Mononuclear cell (primary cell): Measurements from ENCODE around the gene ARL10. TPM values are rescaled to one million over a fixed set of nuclear protein-coding genes. Genes with fewer than 3 reads are reported as not detected.
"Not testable (repeated sequence)": the region's sequence is repeated elsewhere in the genome, so short reads cannot be mapped to it uniquely, and the experiment has no call there.

Source experiments
- H3K27me3 ChIP-seq: 2 replicates; pipeline ENCODE4 v1.6.0; 2011; ENCODE audit warnings: low read length, control low read depth; ENCODE audit not compliant: insufficient read depth
- H3K4me1 ChIP-seq: 2 replicates; pipeline ENCODE4 v1.5.1; 2011; ENCODE audit warnings: mild to moderate bottlenecking, low read length, control low read depth; ENCODE audit not compliant: insufficient read depth
- H3K4me3 ChIP-seq: 2 replicates; pipeline ENCODE4 v1.5.1; 2011; ENCODE audit warnings: mild to moderate bottlenecking, low read length, moderate library complexity
- H3K9me3 ChIP-seq: 2 replicates; pipeline ENCODE4 v1.5.1; 2011; ENCODE audit warnings: low read depth, mild to moderate bottlenecking, control low read depth, low read length
- total RNA-seq: library from RNA; depleted of rRNA; stranded (reverse); fragments of >200 nt; gene quantifications from one replicate; pipeline ENCODE4 v1.2.3, GENCODE V29; 2012

Gene ARL10
- total RNA-seq, 1 donor = 2.3 TPM

DNA sequence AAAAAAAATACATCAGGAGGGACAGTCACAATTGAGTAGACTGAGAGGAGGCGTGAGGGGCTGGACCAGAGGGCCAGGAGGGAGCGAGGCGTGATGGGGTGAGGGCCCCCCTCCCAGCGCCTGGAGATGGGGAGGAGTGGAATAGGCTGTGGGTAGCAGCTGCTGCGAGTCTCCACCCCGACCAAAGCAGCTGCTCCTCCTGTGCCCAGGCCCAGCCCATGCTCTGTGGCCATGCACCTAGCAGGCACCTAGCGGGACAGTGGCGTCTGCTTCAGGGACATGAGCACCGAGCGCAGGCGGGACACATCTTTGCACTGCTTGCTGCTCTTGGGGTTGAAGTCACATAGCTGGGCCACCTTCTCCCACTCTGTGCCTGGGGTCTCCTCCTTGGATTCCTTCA, 27.2 kb downstream of the ARL10 start:
- Histone ChIP-seq H3K4me3 (no peak overlapping the region), H3K9me3 (no peaks in the 10 kb centered on the region), H3K27me3 (no peaks in the 10 kb centered on the region), H3K4me1 (peaks cover 28% of the 10 kb centered on the region)

DNA sequence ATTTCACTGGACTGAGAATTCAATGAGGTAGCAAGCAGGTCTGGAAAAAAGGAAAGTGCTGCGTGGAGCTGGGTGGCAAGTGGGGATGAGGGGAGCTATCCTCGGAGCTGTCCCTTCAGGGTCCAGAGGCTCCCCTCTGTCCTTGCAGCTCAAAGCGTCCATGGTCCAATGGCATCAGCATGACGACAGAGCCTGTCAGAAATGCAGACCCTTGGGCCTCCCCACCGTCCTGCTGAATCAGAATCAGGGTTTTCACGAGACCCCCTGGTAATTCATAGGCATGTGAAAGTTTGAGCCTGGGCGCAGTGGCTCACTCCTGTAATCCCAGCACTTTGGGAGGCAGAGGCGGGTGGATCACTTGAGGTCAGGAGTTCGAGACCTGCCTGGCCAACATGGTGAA, 28.8 kb downstream of the ARL10 start:
- Histone ChIP-seq H3K9me3 (no peaks in the 10 kb centered on the region), H3K27me3 (no peaks in the 10 kb centered on the region), H3K4me3 (no peak overlapping the region), H3K4me1 (peaks cover 20% of the 10 kb centered on the region)

DNA sequence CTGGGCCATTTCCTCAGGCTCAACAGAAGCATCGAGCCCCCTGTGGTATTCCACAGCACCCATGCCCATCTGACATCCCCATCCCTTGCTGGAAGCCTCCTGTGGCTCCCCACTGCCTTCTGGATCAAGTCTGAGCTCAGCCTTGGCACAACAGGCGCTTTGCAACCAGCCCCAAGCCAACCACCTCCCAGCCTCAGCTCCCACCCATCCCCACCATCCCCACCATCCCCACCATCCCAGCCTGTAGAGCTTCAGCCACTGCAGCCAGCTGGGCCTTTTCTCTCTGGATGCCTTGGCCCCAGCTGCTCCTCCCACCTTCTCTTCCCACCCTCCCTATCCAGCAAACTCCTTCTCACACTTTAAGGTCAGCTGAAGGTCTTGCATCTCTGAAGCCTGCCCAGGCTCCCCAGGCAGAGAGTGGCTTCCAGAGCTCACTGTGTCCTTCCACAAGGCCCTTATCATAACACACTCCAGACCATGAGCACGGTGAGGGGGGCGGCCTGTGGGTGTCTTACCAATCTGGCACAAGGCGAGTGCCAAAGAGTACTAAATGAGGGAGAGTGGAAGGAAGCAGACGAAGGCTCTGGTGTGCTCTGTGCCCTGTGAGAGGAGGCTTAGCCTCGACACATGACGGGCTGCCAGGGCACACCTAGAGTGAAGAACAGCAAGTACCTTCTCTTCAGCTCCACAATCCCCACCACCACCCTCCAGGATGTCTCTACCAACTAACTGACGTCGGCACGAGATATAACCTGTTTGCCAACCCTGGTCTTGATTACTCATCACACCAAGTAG, 29.8 kb downstream of the ARL10 start:
- Histone ChIP-seq H3K9me3 (no peaks in the 10 kb centered on the region), H3K4me3 (no peak overlapping the region), H3K4me1 (peaks cover 11% of the 10 kb centered on the region), H3K27me3 (no peaks in the 10 kb centered on the region)

DNA sequence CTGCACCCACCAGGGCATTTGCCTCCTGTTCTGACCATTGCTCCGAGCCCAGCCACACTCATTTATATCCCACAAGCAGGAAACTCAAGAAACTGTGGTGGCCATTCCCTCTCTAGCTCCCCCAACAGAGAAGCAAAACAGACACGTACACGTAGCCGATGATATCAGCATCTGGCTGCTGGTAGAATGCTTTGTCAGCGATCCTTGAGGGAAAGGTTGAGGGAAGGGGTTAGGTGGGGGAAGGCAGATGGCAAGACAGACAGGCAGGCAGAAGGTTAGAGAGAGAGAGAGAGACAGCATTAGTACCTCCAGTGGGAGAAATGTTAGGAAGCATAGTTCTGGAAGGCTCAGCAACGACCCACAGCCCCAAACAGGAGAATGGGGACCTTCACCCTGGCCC, 31.0 kb downstream of the ARL10 start:
- Histone ChIP-seq H3K27me3 (no peaks in the 10 kb centered on the region), H3K4me3 (no peak overlapping the region), H3K9me3 (no peaks in the 10 kb centered on the region), H3K4me1 (peaks cover 11% of the 10 kb centered on the region)

DNA sequence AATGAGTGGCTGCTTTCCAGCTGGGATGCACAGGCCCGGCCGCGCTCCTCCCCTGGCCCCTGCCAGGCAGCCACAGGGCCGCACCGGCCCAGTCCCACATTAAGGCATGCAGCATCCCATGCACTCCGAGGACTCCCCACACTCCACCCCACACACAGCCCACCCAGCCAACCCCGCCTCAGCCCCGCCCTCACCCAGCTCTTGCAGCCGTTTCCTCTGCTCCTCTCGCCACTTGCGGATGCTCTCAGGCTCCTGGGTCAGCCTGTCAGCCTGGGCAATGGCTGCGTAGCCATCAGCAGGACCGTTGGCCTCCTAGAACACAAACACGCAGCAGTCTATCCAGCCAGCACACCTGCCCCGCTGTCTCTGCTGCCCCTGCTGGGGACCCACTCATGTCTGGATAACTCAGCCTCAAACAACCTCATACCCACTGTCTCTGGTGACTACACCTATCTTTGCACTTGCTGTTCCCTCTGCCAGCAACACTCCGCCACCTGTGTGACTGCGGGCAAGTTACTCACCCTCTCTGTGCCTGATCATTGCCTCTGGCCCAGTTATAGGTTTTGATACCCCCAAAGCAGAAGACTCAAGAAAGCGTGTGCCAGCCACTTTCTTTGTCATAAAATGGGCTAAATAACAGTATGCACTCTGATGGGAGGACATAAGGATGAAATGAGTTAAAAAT, 32.6 kb downstream of the ARL10 start:
- Histone ChIP-seq H3K27me3 (no peaks in the 10 kb centered on the region), H3K4me3 (no peak overlapping the region), H3K4me1 (no peaks in the 10 kb centered on the region), H3K9me3 (no peaks in the 10 kb centered on the region)

DNA sequence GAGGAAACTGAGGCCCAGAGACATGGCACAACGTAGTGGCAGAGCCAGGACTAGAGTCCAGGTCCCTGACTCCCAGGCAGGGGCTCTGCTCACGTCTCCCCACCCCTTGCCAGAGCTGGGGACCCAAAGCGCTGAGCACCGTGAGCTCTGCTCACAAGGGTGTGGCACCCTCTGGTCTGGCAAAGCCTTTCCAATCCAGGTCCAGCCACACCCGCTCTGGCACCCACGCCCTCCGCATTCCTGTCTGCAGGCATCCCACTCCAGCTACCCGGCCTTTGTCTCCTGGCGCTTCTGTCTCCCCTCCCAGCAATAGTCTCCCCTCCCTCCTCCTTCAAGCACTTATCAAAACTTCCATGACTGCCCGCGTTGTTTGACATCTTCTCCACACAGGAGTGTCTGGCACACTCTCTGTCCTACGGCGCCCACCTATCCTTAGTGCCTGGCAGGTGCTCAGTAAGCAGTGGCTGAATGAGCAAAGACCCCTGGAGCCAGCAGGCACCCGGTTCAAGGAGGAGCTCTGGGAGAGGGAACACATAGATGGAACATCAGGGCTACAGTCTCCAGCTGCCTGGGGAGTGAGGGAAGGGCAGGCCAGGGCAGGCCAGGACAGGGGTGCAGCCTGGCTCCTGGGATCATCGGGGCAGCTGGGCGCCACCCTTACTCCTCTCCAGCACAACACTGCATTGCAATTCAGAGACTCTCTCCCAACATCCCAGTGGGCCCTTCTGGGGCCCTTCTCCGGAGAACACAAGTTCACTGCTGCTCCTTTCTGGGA, 35.3 kb downstream of the ARL10 start:
- Histone ChIP-seq H3K27me3 (no peaks in the 10 kb centered on the region), H3K9me3 (no peaks in the 10 kb centered on the region), H3K4me1 (no peaks in the 10 kb centered on the region), H3K4me3 (no peak overlapping the region)

DNA sequence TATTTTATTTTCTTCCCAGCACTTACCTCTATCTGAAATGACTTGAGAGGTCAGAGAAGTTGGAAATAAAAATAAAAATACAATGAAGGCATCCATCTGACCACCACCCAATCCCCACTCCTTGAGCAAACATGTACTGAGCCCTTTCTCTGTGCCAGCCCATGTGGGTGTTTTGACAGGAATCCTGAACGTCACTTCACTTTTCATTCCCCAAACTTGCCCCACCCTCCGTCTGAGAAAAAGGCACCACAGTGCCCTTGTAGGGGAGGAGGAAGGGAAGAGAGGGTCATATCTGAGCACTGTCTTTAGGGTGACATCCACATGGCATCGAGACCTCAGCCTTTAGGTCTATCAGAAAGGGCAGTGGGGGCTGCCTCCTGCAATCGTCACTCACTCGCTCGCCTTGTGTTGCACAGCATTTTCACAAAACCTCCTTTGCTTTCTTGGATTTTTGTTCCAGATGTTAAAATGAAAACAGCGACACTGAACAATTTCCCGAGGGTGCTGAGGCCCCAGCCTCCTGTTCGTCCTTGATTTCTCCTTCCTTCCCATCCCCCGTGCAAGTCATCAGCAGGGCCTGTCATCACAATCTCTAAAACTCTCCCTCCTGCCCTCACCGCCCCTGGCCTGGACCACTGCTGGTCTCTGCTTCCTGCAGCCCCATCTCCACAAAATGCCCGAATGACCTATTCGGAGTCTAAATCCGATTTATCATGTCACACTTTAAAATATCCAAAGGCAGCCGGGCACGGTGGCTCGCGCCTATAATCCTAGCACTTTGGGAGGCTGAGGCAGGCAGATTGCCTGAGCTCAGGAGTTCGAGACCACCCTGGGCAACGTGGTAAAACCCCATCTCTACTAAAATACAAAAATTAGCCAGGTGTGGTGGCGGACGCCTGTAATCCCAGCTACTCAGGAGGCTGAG, 36.3 kb downstream of the ARL10 start:
- H3K4me3 ChIP-seq = no peak overlapping the region
- H3K9me3 ChIP-seq = no peaks in the 10 kb centered on the region
- no peaks in the 10 kb centered on the region for H3K4me1 ChIP-seq
- no peaks in the 10 kb centered on the region for H3K27me3 ChIP-seq

DNA sequence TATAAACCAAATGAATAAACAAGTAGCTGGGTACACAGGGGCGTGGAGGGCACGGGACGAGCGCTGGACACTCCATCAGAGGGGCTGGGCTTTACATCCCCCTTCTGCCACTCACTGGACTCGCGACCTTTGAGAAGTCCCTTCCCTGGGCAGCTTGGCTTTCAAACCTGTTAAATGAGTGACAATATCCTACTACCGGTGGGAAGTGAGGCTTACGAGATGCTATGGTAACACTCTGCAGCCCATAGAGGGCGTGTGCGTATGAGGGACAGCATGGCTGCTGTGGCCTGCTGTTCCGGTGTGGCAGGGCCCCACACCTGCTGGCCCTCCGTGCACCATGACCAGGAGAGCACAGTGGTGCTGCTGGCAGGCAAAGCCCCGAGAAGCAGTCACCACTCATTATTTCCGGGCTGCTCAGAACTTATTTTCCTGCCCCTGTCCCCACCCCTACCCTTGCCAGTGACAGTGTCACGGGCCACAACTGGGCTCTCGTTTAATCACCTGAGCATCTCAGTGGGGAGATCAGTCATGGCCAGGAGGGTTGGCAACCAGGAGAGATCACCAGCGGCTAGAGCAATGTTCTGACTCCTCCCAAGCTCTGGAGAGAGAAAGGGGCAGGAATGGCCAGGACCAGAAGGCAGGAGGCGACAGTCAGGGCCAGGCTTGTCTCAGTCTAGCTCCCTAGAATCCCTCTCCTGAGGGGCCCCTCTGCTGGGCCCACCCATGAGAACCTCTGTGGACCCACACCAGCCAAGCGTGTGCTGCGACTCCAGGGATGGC, 40.6 kb downstream of the ARL10 start:
- Histone ChIP-seq H3K9me3 (no peaks in the 10 kb centered on the region), H3K4me3 (no peak overlapping the region), H3K27me3 (no peaks in the 10 kb centered on the region), H3K4me1 (no peaks in the 10 kb centered on the region)

DNA sequence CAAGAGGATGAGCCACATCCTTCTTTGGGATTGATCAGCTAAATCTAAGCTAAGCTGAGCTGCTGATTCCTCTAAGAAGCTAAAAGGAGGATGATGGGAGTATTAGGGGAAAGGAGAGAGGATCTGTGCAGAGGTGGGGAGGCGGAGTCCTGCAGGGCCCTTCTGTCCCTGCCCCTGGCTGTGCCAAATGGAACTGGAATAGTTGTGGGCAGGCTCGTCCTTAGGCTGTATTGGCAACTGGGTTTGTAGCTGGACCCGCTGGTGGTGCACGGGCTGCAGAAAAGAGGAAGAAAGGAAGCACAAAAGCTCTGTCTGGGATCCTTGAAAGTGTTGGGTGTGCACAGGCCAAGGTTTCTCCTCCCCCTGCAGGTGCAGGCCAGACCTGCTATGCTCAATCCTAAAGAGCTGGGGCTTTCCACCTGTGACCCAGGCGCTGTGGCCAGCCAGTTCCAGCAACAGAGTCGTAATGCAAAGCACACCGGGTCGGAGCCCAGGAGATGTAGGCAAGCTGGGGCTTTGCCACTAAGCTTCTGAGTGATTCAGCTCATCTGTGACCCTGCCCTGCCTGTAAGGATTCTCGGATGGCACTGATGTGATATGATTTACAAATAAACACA, 41.3 kb downstream of the ARL10 start:
- H3K4me3 ChIP-seq = no peak overlapping the region
- H3K9me3 ChIP-seq = no peaks in the 10 kb centered on the region
- no peaks in the 10 kb centered on the region for H3K27me3 ChIP-seq
- no peaks in the 10 kb centered on the region for H3K4me1 ChIP-seq

DNA sequence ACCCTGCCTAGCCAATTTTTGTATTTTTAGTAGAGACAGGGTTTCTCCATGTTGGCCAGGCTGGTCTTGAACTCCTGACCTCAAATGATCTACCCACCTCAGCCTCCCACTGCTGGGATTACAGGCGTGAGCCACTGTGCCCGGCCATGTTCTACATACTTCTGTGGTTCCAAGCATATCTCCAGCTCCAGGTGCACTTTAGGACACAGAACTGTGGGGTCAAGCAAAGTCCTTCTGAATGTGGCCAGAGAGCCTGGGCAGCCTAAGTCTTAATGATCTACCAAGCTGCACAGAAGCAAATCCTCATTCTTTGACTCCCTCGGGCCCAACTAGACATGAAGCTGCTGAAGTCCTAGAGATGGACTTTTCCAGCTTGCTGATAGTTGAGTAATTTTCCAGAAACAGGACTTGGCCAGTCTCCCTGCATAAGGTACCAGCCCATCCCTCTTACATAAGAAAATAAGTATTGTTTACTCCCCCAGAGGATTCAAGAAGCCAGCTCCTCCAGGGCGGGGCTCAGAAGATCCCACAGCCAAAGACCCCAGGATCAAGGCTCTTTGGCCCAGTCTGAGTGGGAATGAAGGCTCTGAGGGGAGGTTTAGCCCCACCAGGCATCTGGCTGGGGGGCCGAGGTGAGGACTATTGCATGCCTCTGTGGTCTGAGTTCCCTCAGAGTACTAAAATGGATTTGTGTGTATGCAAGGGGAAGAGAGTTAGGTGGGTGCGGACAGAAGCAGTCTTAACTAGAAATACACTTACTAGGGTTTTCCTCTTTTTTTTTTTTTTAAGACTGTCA, 42.4 kb downstream of the ARL10 start:
- Histone ChIP-seq H3K4me1 (no peaks in the 10 kb centered on the region), H3K9me3 (no peaks in the 10 kb centered on the region), H3K4me3 (no peak overlapping the region), H3K27me3 (no peaks in the 10 kb centered on the region)

DNA sequence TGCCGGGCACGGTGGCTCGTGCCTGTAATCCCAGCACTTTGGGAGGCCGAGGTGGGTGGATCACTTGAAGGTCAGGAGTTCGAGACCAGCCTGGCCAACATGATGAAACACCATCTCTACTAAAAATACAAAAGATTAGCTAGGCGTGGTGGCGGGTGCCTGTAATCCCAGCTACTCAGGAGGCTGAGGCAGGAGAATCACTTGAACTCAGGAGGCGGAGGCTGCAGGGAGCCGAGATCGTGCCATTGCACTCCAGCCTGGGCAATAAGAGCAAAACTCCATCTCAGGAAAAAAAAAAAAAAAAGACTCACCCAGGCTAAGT, 42.9 kb downstream of the ARL10 start:
- H3K4me3 ChIP-seq, H3K27me3 ChIP-seq, H3K9me3 ChIP-seq, H3K4me1 ChIP-seq: not testable (repeated sequence)

DNA sequence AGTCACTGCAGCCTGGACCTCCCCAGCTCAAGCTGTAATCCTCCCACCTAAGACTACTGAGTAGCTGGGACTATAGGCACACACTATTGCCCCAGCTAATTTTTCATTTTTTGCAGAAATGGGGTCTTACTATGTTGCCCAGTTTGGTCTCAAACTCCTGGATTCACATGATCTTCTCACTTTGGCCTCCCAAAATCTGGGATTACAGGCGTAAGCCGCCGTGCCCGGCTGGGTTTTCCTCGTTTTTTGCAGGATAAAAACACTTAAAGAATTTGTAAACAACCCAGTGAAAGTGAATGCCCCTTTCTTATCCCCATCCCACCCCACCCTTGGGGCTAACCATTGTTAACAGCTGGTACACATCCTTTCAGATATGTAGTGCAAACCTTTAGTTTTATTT, 43.3 kb downstream of the ARL10 start:
- no peaks in the 10 kb centered on the region for H3K4me1 ChIP-seq
- no peaks in the 10 kb centered on the region for H3K27me3 ChIP-seq
- no peaks in the 10 kb centered on the region for H3K9me3 ChIP-seq
- H3K4me3 ChIP-seq = no peak overlapping the region

DNA sequence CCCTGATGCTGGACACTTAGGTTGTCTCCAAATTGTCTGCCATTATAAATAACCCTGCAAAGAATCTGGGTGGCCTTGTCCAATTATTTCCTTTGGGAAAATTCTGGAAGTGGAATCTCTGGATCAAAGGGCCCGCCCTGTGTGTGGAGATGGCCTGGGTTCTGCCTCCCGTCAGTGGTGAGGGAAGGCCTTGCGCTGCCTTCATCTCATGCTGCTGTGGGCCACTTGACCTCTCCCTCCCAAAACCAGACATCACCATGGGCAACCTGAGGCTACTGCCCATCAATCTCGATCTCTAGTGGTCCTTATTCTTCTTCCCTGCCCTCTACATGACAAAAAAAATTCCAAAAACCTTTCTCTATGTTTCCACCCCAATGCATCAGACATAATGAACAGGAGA, 44.5 kb downstream of the ARL10 start:
- H3K9me3 ChIP-seq = no peaks in the 10 kb centered on the region
- no peaks in the 10 kb centered on the region for H3K27me3 ChIP-seq
- no peak overlapping the region for H3K4me3 ChIP-seq
- peaks cover 6% of the 10 kb centered on the region for H3K4me1 ChIP-seq
